Measurements from ENCODE around the gene MBTPS1.

DNA sequence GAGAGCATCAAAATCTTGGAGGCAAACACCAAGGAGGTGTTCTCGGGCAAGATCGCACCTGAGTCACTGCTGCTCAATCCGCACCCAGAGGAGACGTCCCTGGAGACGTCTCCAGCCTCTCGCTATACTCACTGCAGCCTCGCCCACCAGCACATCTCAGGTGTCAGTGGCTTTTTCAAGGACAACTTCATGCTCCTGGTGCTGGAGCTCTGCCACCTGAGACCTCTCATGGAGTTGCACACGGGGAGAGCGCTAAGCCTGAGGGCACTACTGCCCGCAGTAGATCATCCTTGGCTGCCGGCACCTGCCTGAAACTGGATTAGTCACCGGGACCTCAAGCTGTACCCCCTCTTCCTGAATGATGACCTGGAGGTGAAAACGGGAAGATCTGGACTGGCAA is 2.6 kb upstream of the MBTPS1 start:
- TF ChIP-seq, protein P1, sequence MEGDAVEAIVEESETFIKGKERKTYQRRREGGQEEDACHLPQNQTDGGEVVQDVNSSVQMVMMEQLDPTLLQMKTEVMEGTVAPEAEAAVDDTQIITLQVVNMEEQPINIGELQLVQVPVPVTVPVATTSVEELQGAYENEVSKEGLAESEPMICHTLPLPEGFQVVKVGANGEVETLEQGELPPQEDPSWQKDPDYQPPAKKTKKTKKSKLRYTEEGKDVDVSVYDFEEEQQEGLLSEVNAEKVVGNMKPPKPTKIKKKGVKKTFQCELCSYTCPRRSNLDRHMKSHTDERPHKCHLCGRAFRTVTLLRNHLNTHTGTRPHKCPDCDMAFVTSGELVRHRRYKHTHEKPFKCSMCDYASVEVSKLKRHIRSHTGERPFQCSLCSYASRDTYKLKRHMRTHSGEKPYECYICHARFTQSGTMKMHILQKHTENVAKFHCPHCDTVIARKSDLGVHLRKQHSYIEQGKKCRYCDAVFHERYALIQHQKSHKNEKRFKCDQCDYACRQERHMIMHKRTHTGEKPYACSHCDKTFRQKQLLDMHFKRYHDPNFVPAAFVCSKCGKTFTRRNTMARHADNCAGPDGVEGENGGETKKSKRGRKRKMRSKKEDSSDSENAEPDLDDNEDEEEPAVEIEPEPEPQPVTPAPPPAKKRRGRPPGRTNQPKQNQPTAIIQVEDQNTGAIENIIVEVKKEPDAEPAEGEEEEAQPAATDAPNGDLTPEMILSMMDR (IDR thresholded peaks at IDR 0.05; ENCODE audit: insufficient read depth, low read depth, low read length), result no peak
- TF ChIP-seq EZH2 (IDR thresholded peaks at IDR 0.05; ENCODE audit: insufficient read depth, low read length), result no peak
